Measurements from ENCODE around the gene FBF1. TPM values are rescaled to one million over a fixed set of nuclear protein-coding genes. Genes with fewer than 3 reads are reported as not detected.
A peak's percentile ranks its signal among the peaks of the same experiment; 100 is the strongest.

FBF1 gene
- total RNA-seq, 6 experiments from 2014 or later, result 0.86 to 3.1 (median 2.7) TPM

GRCh38 chr17:75909051-75909811 is 31.6 kb downstream of the FBF1 start:
- TF ChIP-seq POLR2A (IDR thresholded peaks at IDR 0.05) (no peak), CTCF (IDR thresholded peaks at IDR 0.05) (no peak)
- Histone ChIP-seq H3K4me1 (peaks cover 0 to 6% (median 0%) of the 10 kb centered on the region in 4 donors), H3K36me3 (no peaks in the 10 kb centered on the region), H3K9me3 (no peaks in the 10 kb centered on the region), H3K27me3 (no peaks in the 10 kb centered on the region), H3K4me3 (no peak overlapping the region), H3K27ac (no peak overlapping the region)
- intact Hi-C loops (cut with DNase I), result loop anchor here (5.0 kb wide), 1 partner anchor 98 kb away; no protein-coding TSS in a partner anchor
- DNase-seq (no peak), ATAC-seq (no peak)
- 74% methylated on average over 6 of the region's 14 CpGs for WGBS (ENCODE audit: insufficient coverage, low coverage, low lambda C conversion rate, missing lambda C conversion rate)

- Histone ChIP-seq H3K36me3 (no peaks in the 10 kb centered on the region), H3K27me3 (no peaks in the 10 kb centered on the region), H3K4me3 (no peak overlapping the region), H3K9me3 (no peaks in the 10 kb centered on the region), H3K4me1 (peaks cover 0 to 13% (median 0%) of the 10 kb centered on the region in 4 donors), H3K27ac (no peak overlapping the region)
- no peak for DNase-seq
- 90% methylated on average over 6 of the region's 6 CpGs for WGBS (ENCODE audit: insufficient coverage, low coverage, low lambda C conversion rate, missing lambda C conversion rate)
- intact Hi-C loops (cut with DNase I), result loop anchor here (5.0 kb wide), 1 partner anchor 99 kb away; no protein-coding TSS in a partner anchor
- no peak for TF ChIP-seq CTCF (IDR thresholded peaks at IDR 0.05)
- TF ChIP-seq POLR2A (IDR thresholded peaks at IDR 0.05), result no peak
- no peak for ATAC-seq
Observed at GRCh38 chr17:75908201-75908600, 32.6 kb downstream of the FBF1 start.

GRCh38 chr17:75906143-75906884 is 34.5 kb downstream of the FBF1 start:
- DNase-seq (peak in 1 of 3 donors; percentile 47), ATAC-seq (no peak)
- intact Hi-C loops (cut with DNase I), result loop anchor here (5.0 kb wide), 1 partner anchor 101 kb away; no protein-coding TSS in a partner anchor

More at GRCh38 chr17:75906143-75906884, 34.5 kb downstream of the FBF1 start:
- Histone ChIP-seq H3K4me3 (no peak overlapping the region), H3K27ac (no peak overlapping the region), H3K27me3 (no peaks in the 10 kb centered on the region), H3K36me3 (peaks cover 0 to 11% (median 5%) of the 10 kb centered on the region in 4 donors), H3K4me1 (peaks cover 0 to 13% (median 0%) of the 10 kb centered on the region in 4 donors), H3K9me3 (no peaks in the 10 kb centered on the region)
- no peak for TF ChIP-seq CTCF (IDR thresholded peaks at IDR 0.05)
- no peak for TF ChIP-seq POLR2A (IDR thresholded peaks at IDR 0.05)
- 88% methylated on average over 4 of the region's 10 CpGs for WGBS (ENCODE audit: insufficient coverage, low coverage, low lambda C conversion rate, missing lambda C conversion rate)

Data from right lobe of liver (tissue), 6 donors.